ENCODE data around the gene EFNA1.
"Not testable (repeated sequence)": the region's sequence is repeated elsewhere in the genome, so short reads cannot be mapped to it uniquely, and the experiment has no call there.

EFNA1 gene

GRCh38 chr1:155160128-155160527 lies 32.5 kb downstream of the EFNA1 start:
- TF ChIP-seq CTCF (conservative IDR thresholded peaks at IDR 0.05; ENCODE audit: low read depth, low read length), result no peak
- no peak overlapping the region for H3K4me3 ChIP-seq (ENCODE audit: low read length)
- no peak for DNase-seq (ENCODE audit: low read depth)

- H3K4me3 ChIP-seq (ENCODE audit: low read length); DNase-seq (ENCODE audit: low read depth): not testable (repeated sequence)
Observed at GRCh38 chr1:155162631-155163030, 35.0 kb downstream of the EFNA1 start.

GRCh38 chr1:155163785-155164184 lies 36.1 kb downstream of the EFNA1 start:
- not testable (repeated sequence) for H3K4me3 ChIP-seq (ENCODE audit: low read length); DNase-seq (ENCODE audit: low read depth)

GRCh38 chr1:155164625-155165024 lies 36.9 kb downstream of the EFNA1 start:
- DNase-seq (ENCODE audit: low read depth); H3K4me3 ChIP-seq (ENCODE audit: low read length): not testable (repeated sequence)

- DNase-seq (ENCODE audit: low read depth), result no peak
- TF ChIP-seq CTCF (conservative IDR thresholded peaks at IDR 0.05; ENCODE audit: low read depth, low read length), result no peak
- H3K4me3 ChIP-seq (ENCODE audit: low read length), result no peak overlapping the region
Observed at GRCh38 chr1:155166051-155166470, 38.4 kb downstream of the EFNA1 start.

GRCh38 chr1:155166471-155167165 lies 38.9 kb downstream of the EFNA1 start:
- no peak for TF ChIP-seq CTCF (conservative IDR thresholded peaks at IDR 0.05; ENCODE audit: low read depth, low read length)
- no peak for DNase-seq (ENCODE audit: low read depth)
- no peak overlapping the region for H3K4me3 ChIP-seq (ENCODE audit: low read length)

GRCh38 chr1:155167166-155168104 lies 39.8 kb downstream of the EFNA1 start:
- no peak overlapping the region for H3K4me3 ChIP-seq (ENCODE audit: low read length)
- no peak for DNase-seq (ENCODE audit: low read depth)
- peak; percentile 87 for TF ChIP-seq CTCF (conservative IDR thresholded peaks at IDR 0.05; ENCODE audit: low read depth, low read length)

- not testable (repeated sequence) for H3K4me3 ChIP-seq (ENCODE audit: low read length); DNase-seq (ENCODE audit: low read depth)
Observed at GRCh38 chr1:155168105-155168445, 40.4 kb downstream of the EFNA1 start.

- no peak for TF ChIP-seq CTCF (conservative IDR thresholded peaks at IDR 0.05; ENCODE audit: low read depth, low read length)
- no peak for DNase-seq (ENCODE audit: low read depth)
- no peak overlapping the region for H3K4me3 ChIP-seq (ENCODE audit: low read length)
Observed at GRCh38 chr1:155168456-155169210, 41.0 kb downstream of the EFNA1 start.
